Neural progenitor cell (in vitro differentiated cells): Measurements from ENCODE around the gene FDXACB1.

Experiments
- EZH2 ChIP-seq: fragments of 200-600 bp; sonication (generic); IDR thresholded peaks from 2 replicates; pipeline ENCODE4 v1.6.1; 2017; ENCODE audit warnings: antibody characterized with exemption, mild to moderate bottlenecking, moderate library complexity
- TF ChIP-seq, protein P1 (sequence below): fragments of 200-600 bp; sonication (generic); IDR thresholded peaks from 2 replicates; pipeline ENCODE4 v1.5.1; 2017; ENCODE audit warnings: antibody characterized with exemption, mild to moderate bottlenecking

- TF ChIP-seq, protein P1, sequence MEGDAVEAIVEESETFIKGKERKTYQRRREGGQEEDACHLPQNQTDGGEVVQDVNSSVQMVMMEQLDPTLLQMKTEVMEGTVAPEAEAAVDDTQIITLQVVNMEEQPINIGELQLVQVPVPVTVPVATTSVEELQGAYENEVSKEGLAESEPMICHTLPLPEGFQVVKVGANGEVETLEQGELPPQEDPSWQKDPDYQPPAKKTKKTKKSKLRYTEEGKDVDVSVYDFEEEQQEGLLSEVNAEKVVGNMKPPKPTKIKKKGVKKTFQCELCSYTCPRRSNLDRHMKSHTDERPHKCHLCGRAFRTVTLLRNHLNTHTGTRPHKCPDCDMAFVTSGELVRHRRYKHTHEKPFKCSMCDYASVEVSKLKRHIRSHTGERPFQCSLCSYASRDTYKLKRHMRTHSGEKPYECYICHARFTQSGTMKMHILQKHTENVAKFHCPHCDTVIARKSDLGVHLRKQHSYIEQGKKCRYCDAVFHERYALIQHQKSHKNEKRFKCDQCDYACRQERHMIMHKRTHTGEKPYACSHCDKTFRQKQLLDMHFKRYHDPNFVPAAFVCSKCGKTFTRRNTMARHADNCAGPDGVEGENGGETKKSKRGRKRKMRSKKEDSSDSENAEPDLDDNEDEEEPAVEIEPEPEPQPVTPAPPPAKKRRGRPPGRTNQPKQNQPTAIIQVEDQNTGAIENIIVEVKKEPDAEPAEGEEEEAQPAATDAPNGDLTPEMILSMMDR = no peak
- TF ChIP-seq EZH2 = no peak
These were observed 634 bp upstream of the FDXACB1 start for GRCh38 chr11:111879637-111879960.
